Measurements from ENCODE around the gene ANKIB1.

The ANKIB1 gene

DNA sequence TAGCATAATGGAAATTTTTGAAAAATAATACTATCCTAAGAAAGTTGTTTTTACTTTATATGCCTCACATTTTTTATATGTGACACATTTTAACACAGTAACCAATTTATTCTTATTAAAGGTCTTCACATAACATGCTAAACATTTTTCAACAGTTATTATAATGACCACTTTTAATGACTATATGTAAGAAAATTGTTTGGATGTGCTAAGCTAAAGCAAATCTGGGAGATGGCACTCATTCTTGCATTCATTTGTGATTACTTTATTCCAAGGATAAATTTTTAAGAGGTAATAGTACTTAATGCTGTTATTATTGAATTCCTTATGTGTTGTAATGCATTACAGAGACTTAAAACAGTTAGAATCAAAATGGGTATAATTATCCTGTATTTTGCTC lies 88.1 kb downstream of the ANKIB1 start:
- Histone ChIP-seq H4K20me1 (ENCODE audit: control insufficient read depth, insufficient read depth, low read depth, low read length) (no peaks in the 10 kb centered on the region), H3K4me2 (ENCODE audit: low read length) (no peak overlapping the region), H3K4me1 (ENCODE audit: control insufficient read depth, low read length) (no peaks in the 10 kb centered on the region), H3K79me2 (ENCODE audit: control insufficient read depth, low read length) (no peaks in the 10 kb centered on the region), H3K36me3 (ENCODE audit: control insufficient read depth, low read length) (peaks cover 15% of the 10 kb centered on the region), H3K27me3 (ENCODE audit: control insufficient read depth, low read length) (no peaks in the 10 kb centered on the region), H3K9me3 (ENCODE audit: control insufficient read depth, insufficient read depth, low read length) (peaks cover 6% of the 10 kb centered on the region; the same call in 1 of the 2 replicates), H3K4me3 (ENCODE audit: low read length) (no peak overlapping the region), H3K27ac (ENCODE audit: low read depth, low read length) (no peak overlapping the region), H3K9me2 (replicated peaks; ENCODE audit: control insufficient read depth, low read length) (no peaks in the 10 kb centered on the region), H3F3A (ENCODE audit: control insufficient read depth, insufficient read depth) (no peaks in the 10 kb centered on the region)
- TF ChIP-seq, protein P1, sequence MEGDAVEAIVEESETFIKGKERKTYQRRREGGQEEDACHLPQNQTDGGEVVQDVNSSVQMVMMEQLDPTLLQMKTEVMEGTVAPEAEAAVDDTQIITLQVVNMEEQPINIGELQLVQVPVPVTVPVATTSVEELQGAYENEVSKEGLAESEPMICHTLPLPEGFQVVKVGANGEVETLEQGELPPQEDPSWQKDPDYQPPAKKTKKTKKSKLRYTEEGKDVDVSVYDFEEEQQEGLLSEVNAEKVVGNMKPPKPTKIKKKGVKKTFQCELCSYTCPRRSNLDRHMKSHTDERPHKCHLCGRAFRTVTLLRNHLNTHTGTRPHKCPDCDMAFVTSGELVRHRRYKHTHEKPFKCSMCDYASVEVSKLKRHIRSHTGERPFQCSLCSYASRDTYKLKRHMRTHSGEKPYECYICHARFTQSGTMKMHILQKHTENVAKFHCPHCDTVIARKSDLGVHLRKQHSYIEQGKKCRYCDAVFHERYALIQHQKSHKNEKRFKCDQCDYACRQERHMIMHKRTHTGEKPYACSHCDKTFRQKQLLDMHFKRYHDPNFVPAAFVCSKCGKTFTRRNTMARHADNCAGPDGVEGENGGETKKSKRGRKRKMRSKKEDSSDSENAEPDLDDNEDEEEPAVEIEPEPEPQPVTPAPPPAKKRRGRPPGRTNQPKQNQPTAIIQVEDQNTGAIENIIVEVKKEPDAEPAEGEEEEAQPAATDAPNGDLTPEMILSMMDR (IDR thresholded peaks at IDR 0.05; ENCODE audit: low read depth, low read length, poor library complexity, severe bottlenecking) = no peak
- TF ChIP-seq EZH2phosphoT487 (IDR thresholded peaks at IDR 0.05; ENCODE audit: borderline replicate concordance, low read length) = no peak

DNA sequence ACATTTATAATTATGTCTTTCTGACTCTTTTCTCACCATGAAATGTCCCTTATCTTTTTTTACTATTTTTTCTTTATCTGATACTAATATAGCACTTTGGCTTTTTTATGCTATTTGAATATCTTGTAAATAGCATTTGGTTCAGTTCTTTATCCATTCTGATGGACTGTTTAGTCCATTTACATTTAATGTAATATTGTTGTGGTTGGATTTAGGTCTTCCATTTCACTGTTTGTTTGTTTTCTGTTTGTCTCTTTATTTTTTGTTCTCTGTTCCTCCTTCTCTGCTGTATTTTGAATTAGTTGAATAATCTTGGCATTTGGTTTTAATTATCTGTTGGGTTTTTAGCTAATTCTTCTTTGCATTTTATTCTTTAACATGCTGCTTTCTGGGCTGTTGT lies 89.8 kb downstream of the ANKIB1 start:
- H3K9me3 ChIP-seq (ENCODE audit: control insufficient read depth, insufficient read depth, low read length) = peaks cover 6% of the 10 kb centered on the region; the same call in 1 of the 2 replicates
- no peaks in the 10 kb centered on the region for H3K27me3 ChIP-seq (ENCODE audit: control insufficient read depth, low read length)
- H3F3A ChIP-seq (ENCODE audit: control insufficient read depth, insufficient read depth) = no peaks in the 10 kb centered on the region
- no peaks in the 10 kb centered on the region for H4K20me1 ChIP-seq (ENCODE audit: control insufficient read depth, insufficient read depth, low read depth, low read length)
- H3K27ac ChIP-seq (ENCODE audit: low read depth, low read length) = no peak overlapping the region
- no peak overlapping the region for H3K4me3 ChIP-seq (ENCODE audit: low read length)
- no peaks in the 10 kb centered on the region for H3K4me1 ChIP-seq (ENCODE audit: control insufficient read depth, low read length)
- H3K79me2 ChIP-seq (ENCODE audit: control insufficient read depth, low read length) = no peaks in the 10 kb centered on the region
- peaks cover 15% of the 10 kb centered on the region for H3K36me3 ChIP-seq (ENCODE audit: control insufficient read depth, low read length)
- no peaks in the 10 kb centered on the region; the same call in 1 of the 2 replicates for H3K9me2 ChIP-seq (replicated peaks; ENCODE audit: control insufficient read depth, low read length)
- no peak overlapping the region for H3K4me2 ChIP-seq (ENCODE audit: low read length)
- TF ChIP-seq, protein P1 (IDR thresholded peaks at IDR 0.05; ENCODE audit: low read depth, low read length, poor library complexity, severe bottlenecking) = no peak
- no peak for TF ChIP-seq EZH2phosphoT487 (IDR thresholded peaks at IDR 0.05; ENCODE audit: borderline replicate concordance, low read length)

DNA sequence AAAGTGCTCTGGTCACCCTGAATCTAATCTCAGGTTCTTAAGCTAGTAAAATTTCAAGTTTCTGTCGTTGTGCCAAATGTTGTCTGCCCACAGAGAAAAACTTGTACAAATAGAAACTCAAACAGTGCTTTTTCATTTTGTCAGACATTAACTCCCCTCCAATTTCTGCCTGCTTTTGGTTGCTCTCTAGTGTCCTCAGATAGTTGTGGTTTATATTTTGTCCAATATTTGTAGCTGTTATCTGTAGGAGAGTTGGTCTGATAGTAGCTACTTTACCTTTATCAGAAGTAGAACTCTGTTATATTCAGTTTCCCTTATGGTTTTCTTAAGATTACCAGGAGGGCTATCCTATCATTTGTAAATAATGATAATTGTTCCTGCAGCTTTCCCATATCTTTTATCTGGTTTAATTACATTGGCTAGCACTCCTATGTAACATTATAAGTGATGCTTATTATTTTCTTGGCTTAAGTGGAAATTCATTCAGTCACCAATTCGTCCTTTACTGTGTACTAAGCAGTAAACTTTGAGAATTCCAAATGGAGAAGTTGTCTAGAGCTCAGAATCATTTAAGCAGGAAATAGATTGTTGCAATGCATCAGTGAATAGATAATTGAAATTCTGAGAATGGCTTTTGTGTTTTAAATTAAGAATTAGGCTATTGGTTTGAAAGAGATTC lies 91.0 kb downstream of the ANKIB1 start:
- H3K36me3 ChIP-seq (ENCODE audit: control insufficient read depth, low read length) = peaks cover 15% of the 10 kb centered on the region
- peaks cover 6% of the 10 kb centered on the region; the same call in 1 of the 2 replicates for H3K9me3 ChIP-seq (ENCODE audit: control insufficient read depth, insufficient read depth, low read length)
- TF ChIP-seq EZH2phosphoT487 (IDR thresholded peaks at IDR 0.05; ENCODE audit: borderline replicate concordance, low read length) = no peak
- TF ChIP-seq, protein P1 (IDR thresholded peaks at IDR 0.05; ENCODE audit: low read depth, low read length, poor library complexity, severe bottlenecking) = no peak
- H3K27me3 ChIP-seq (ENCODE audit: control insufficient read depth, low read length) = no peaks in the 10 kb centered on the region
- no peaks in the 10 kb centered on the region for H4K20me1 ChIP-seq (ENCODE audit: control insufficient read depth, insufficient read depth, low read depth, low read length)
- H3K4me3 ChIP-seq (ENCODE audit: low read length) = no peak overlapping the region
- H3F3A ChIP-seq (ENCODE audit: control insufficient read depth, insufficient read depth) = no peaks in the 10 kb centered on the region
- H3K27ac ChIP-seq (ENCODE audit: low read depth, low read length) = no peak overlapping the region
- no peaks in the 10 kb centered on the region; the same call in 1 of the 2 replicates for H3K9me2 ChIP-seq (replicated peaks; ENCODE audit: control insufficient read depth, low read length)
- no peaks in the 10 kb centered on the region for H3K4me1 ChIP-seq (ENCODE audit: control insufficient read depth, low read length)
- H3K79me2 ChIP-seq (ENCODE audit: control insufficient read depth, low read length) = no peaks in the 10 kb centered on the region
- no peak overlapping the region for H3K4me2 ChIP-seq (ENCODE audit: low read length)

All from DOHH2 (cell line).